Naive thymus-derived CD8-positive, alpha-beta T cell (primary cell): ENCODE data around the gene DNAJC7. TPM values are rescaled to one million over a fixed set of nuclear protein-coding genes. Genes with fewer than 3 reads are reported as not detected.
"Not testable (repeated sequence)": the region's sequence is repeated elsewhere in the genome, so short reads cannot be mapped to it uniquely, and the experiment has no call there.

Source experiments
- ATAC-seq, 2 donors: fragments of 150-1000 bp; cut with Tn5 transposase in 1 of 2; sonication (Bioruptor Pico), chemical (Tn5 transposase) in 1 of 2; 1 replicate in 1 of 2; 2 replicates in 1 of 2; pipeline ENCODE4 v1.10.0; 2021; ENCODE audit warnings: mild to moderate bottlenecking in 2 of 2, moderate library complexity in 2 of 2
- POLR2A ChIA-PET: fragments of 350-600 bp; sonication (Branson Sonifier 250); formaldehyde crosslinking; loops from one replicate; lab custom pipeline; 2021; ENCODE audit warnings: antibody characterized with exemption; lab: Charles Lee
- DNase-seq, 10 donors: peaks; one replicate each; pipeline versions ENCODE4 v3.0.0 to v3.0.0-alpha.2; 2020 to 2022
- H3K27ac Mint-ChIP-seq, 10 donors: one replicate each; pipeline ENCODE4 v1.8.0; 2020 to 2022; ENCODE audit warnings: mild to moderate bottlenecking in 10 of 10, mixed read lengths in 10 of 10, moderate library complexity in 4 of 10, inconsistent platforms in 1 of 10
- H3K27me3 Mint-ChIP-seq, 5 donors: one replicate each; pipeline ENCODE4 v1.8.0; 2021 to 2022; ENCODE audit warnings: mixed read lengths in 5 of 5
- H3K36me3 Mint-ChIP-seq, 3 donors: one replicate each; pipeline ENCODE4 v1.8.0; 2020 to 2022; ENCODE audit warnings: mixed read lengths in 3 of 3, mild to moderate bottlenecking in 2 of 3, inconsistent platforms in 1 of 3
- H3K4me1 Mint-ChIP-seq, 4 donors: one replicate each; pipeline ENCODE4 v1.8.0; 2021 to 2022; ENCODE audit warnings: mixed read lengths in 4 of 4
- H3K4me3 Mint-ChIP-seq, 10 donors: one replicate each; pipeline ENCODE4 v1.8.0; 2020 to 2022; ENCODE audit warnings: mild to moderate bottlenecking in 10 of 10, mixed read lengths in 10 of 10, moderate library complexity in 6 of 10, inconsistent platforms in 1 of 10
- H3K9me3 Mint-ChIP-seq, 9 donors: one replicate each; pipeline ENCODE4 v1.8.0; 2020 to 2022; ENCODE audit warnings: mixed read lengths in 9 of 9, mild to moderate bottlenecking in 3 of 9, inconsistent platforms in 1 of 9, moderate library complexity in 1 of 9
- polyA plus RNA-seq, 3 donors: library from polyadenylated mRNA; unstranded; fragments of 300-500 nt; fragmentation: Illumina TruSeq; gene quantifications; one replicate each; pipeline ENCODE4 v1.2.3, GENCODE V29; 2021
- total RNA-seq, 8 experiments: library from RNA in 2 of 8; stranded (reverse) in 2 of 8; gene quantifications; one replicate each; pipeline ENCODE4 v1.2.3 and lab custom pipeline; 2021 to 2026

The DNAJC7 gene
- total and polyA plus RNA-seq, 5 experiments from 2014 or later, result 63.6 to 129 (median 70.1) TPM

- Mint-ChIP-seq H3K36me3 (no peaks in the 10 kb centered on the region), H3K4me1 (peaks cover under 1 to 9% (median 6%) of the 10 kb centered on the region in 4 donors), H3K27ac (no peak overlapping the region), H3K4me3 (no peak overlapping the region), H3K9me3 (no peaks in the 10 kb centered on the region), H3K27me3 (peaks cover 0 to 3% (median 0%) of the 10 kb centered on the region in 5 donors)
- POLR2A ChIA-PET, result no interaction called here
- ATAC-seq, result no peak
- DNase-seq, result no peak
These were observed 81.6 kb downstream of the DNAJC7 start for GRCh38 chr17:41935641-41936040.

DNA sequence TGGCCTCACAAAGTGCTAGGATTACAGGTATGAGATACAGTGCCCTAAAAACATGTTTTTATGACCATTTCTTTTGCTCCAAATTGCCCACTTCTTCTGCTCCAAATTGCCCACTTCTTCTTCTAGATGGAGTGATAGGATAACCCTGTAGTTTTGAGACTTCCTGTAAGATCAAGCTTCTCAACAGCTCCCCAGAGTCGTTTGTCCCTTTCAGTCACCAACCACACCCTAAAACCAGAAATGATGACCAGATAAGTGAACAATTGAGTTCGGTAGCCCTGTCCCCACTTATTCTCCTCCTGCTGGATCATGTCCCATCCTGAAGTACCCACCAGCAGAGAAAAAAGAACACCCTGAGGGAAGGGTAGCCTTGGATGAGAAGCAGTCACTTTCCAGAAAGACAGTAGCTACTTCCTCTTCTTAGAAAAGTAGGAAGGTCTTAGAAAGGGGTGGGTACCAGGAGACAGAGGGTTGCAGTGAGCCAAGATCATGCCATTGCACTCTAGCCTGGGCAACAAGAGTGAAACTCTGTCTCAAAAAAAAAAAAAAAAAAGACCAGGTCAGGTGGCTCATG lies 84.3 kb downstream of the DNAJC7 start:
- ATAC-seq, result no peak
- Mint-ChIP-seq H3K4me3 (peak overlapping the region in 1 of 10 donors; percentile 19), H3K27me3 (no peaks in the 10 kb centered on the region), H3K36me3 (no peaks in the 10 kb centered on the region), H3K27ac (peak overlapping the region in 8 of 10 donors; percentile 2 to 83 (median 30)), H3K4me1 (peaks cover 12 to 27% (median 26%) of the 10 kb centered on the region in 4 donors), H3K9me3 (no peaks in the 10 kb centered on the region)
- POLR2A ChIA-PET, result interaction anchor here (1.4 kb wide), 1 partner anchor 14 kb away, joined by 4 read pairs; the partner anchor contains the start of gene ACLY
- DNase-seq, result no peak

GRCh38 chr17:41931715-41932114 lies 85.5 kb downstream of the DNAJC7 start:
- H3K27me3 Mint-ChIP-seq, DNase-seq, ATAC-seq, H3K36me3 Mint-ChIP-seq, H3K9me3 Mint-ChIP-seq: not testable (repeated sequence)
- H3K4me1 Mint-ChIP-seq, result peaks cover 12 to 27% (median 26%) of the 10 kb centered on the region in 4 donors
- peak overlapping the region in 1 of 10 donors; percentile 4 for H3K4me3 Mint-ChIP-seq
- POLR2A ChIA-PET, result interaction anchor here (1.4 kb wide), 1 partner anchor 13 kb away, joined by 4 read pairs; the partner anchor contains the start of gene ACLY
- peak overlapping the region in 7 of 10 donors; percentile 43 to 99 (median 98) for H3K27ac Mint-ChIP-seq

GRCh38 chr17:41930833-41931156 lies 86.4 kb downstream of the DNAJC7 start:
- peak overlapping the region; percentile 91 to 98 (median 96) for H3K4me3 Mint-ChIP-seq
- H3K27ac Mint-ChIP-seq, result peak overlapping the region; percentile 95 to 99 (median 98)
- H3K36me3 Mint-ChIP-seq, result not testable (repeated sequence)

DNA sequence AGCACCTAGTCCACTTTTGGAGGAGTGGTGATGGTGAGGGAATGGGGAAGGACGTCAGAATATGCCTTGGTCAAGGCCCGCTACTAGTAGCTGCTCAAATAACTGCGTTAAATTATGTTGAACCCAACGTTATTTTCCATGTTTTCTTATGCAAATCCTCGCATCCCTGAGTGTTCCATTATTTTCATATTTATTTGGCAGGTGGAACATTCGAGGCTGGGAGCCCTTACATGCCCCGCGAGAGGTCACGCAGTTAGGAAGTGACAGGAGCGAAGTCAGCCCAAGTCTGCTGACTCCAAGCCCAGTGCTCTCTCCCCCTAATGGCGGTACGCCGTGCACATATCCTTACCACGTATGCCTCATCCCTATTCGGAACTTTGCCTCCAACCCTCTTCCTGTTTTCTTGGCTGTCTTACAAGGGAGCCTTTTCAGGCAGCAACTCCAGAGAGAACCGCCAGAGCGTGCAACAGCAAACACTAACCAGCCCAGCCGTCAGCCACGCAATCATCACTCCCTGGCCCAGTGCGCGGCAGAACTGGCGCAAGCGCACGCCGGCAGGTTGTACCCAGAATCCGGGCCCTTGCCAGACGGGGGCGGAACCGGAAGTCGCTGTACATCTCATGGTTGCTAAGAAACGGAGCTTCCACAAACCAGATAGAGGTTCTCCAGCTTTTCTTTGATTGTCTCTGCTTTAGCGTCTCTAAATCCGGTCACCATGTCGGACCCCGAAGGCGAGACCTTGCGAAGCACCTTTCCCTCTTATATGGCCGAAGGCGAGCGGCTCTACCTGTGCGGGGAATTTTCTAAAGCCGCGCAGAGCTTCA lies 87.0 kb downstream of the DNAJC7 start, which contains the start of gene ODAD4:
Gene ODAD4, plus strand, starts transcription at position 609 of the 824 bp plus-strand sequence. Its CDS starts 107 bp downstream, at position 716.
- Mint-ChIP-seq H3K27ac (peak within 1 kb of the TSS; percentile 95 to 99 (median 98)), H3K9me3 (no peaks in the 10 kb centered on the region), H3K27me3 (no peaks in the 10 kb centered on the region), H3K4me3 (peak within 1 kb of the TSS; percentile 91 to 98 (median 96)), H3K36me3 (no peaks in the 10 kb centered on the region), H3K4me1 (peaks cover 14 to 28% (median 26%) of the 10 kb centered on the region in 4 donors)
- peak; percentile 92 to 97 (median 96) for DNase-seq
- POLR2A ChIA-PET, result interaction anchor here (1.0 to 2.8 kb wide), 12 partner anchors 9 to 241 kb away, joined by 3 to 37 read pairs (median 6); partner anchors contain the start of genes ACLY, CNP, DNAJC7 and EIF1
- peak; percentile 97 to 98 for ATAC-seq

More at GRCh38 chr17:41930833-41931156, 86.4 kb downstream of the DNAJC7 start:
- POLR2A ChIA-PET, result interaction anchor here (0.6 to 2.8 kb wide), 13 partner anchors 9 to 308 kb away, joined by 3 to 37 read pairs (median 6); partner anchors contain the start of genes ACLY, CNP, DNAJC7 and EIF1
- not testable (repeated sequence) for H3K27me3 Mint-ChIP-seq, H3K9me3 Mint-ChIP-seq, DNase-seq
- ATAC-seq, result peak; percentile 62 to 67
- H3K4me1 Mint-ChIP-seq, result peaks cover 12 to 28% (median 26%) of the 10 kb centered on the region in 4 donors

- Mint-ChIP-seq H3K36me3 (no peaks in the 10 kb centered on the region), H3K27ac (peak overlapping the region in 8 of 10 donors; percentile 42 to 99 (median 98)), H3K4me1 (peaks cover 14 to 28% (median 26%) of the 10 kb centered on the region in 4 donors), H3K9me3 (no peaks in the 10 kb centered on the region), H3K4me3 (peak overlapping the region in 9 of 10 donors; percentile 13 to 98 (median 96)), H3K27me3 (no peaks in the 10 kb centered on the region)
- POLR2A ChIA-PET, result interaction anchor here (0.6 to 2.8 kb wide), 8 partner anchors 7 to 241 kb away, joined by 3 to 37 read pairs (median 4); partner anchors contain the start of genes ACLY, CNP and NKIRAS2
- DNase-seq (no peak), ATAC-seq (no peak)
These were observed 88.5 kb downstream of the DNAJC7 start for GRCh38 chr17:41928693-41929251.

Other genes starting within 250 kb of the DNAJC7 start
- gene JUP, start 230.7 kb downstream of the DNAJC7 start, total RNA-seq, result 1 to 10 TPM; 4.0 to 4.7 TPM
- gene JUP, start 230.7 kb downstream of the DNAJC7 start, polyA plus RNA-seq, result under 1 TPM; 0.14 to 0.55 (median 0.30) TPM
- 1 to 10 TPM; 4.4 to 6.0 TPM for gene P3H4, start 205.5 kb downstream of the DNAJC7 start, total RNA-seq
- 1 to 10 TPM; 4.0 to 6.2 (median 5.8) TPM for gene P3H4, start 205.5 kb downstream of the DNAJC7 start, polyA plus RNA-seq
- gene FKBP10, start 204.4 kb downstream of the DNAJC7 start, total RNA-seq, result not detected
- not detected for gene FKBP10, start 204.4 kb downstream of the DNAJC7 start, polyA plus RNA-seq
- gene NT5C3B, start 181.2 kb downstream of the DNAJC7 start, total RNA-seq, result 10 to 100 TPM; 51.3 to 54.0 TPM
- gene NT5C3B, start 181.2 kb downstream of the DNAJC7 start, polyA plus RNA-seq, result 10 to 100 TPM; 38.4 to 64.7 (median 41.5) TPM
- not detected for gene KLHL10, start 179.6 kb downstream of the DNAJC7 start, total RNA-seq
- gene KLHL10, start 179.6 kb downstream of the DNAJC7 start, polyA plus RNA-seq, result under 1 TPM in 1 of 3 donors, not detected in 2; 0.09 TPM
- gene KLHL11, start 152.0 kb downstream of the DNAJC7 start, total RNA-seq, result 10 to 100 TPM; 21.6 to 22.6 TPM
- 1 to 10 TPM; 5.0 to 6.3 (median 5.4) TPM for gene KLHL11, start 152.0 kb downstream of the DNAJC7 start, polyA plus RNA-seq
- gene ACLY, start 98.5 kb downstream of the DNAJC7 start, total RNA-seq, result 10 to 100 TPM; 69.9 to 79.3 TPM
- 10 to 100 TPM; 42.7 to 61.3 (median 50.1) TPM for gene ACLY, start 98.5 kb downstream of the DNAJC7 start, polyA plus RNA-seq
- not detected for gene ODAD4, start 86.8 kb downstream of the DNAJC7 start, total RNA-seq
- under 1 TPM in 2 of 3 donors, not detected in 1; 0.08 to 0.09 TPM for gene ODAD4, start 86.8 kb downstream of the DNAJC7 start, polyA plus RNA-seq
- 10 to 100 TPM; 30.6 to 34.1 TPM for gene CNP, start 50.6 kb downstream of the DNAJC7 start, total RNA-seq
- 10 to 100 TPM; 27.0 to 33.6 (median 27.5) TPM for gene CNP, start 50.6 kb downstream of the DNAJC7 start, polyA plus RNA-seq
- 10 to 100 TPM; 19.1 to 19.2 TPM for gene NKIRAS2, start 2.7 kb upstream of the DNAJC7 start, total RNA-seq
- 10 to 100 TPM; 20.5 to 30.2 (median 21.9) TPM for gene NKIRAS2, start 2.7 kb upstream of the DNAJC7 start, polyA plus RNA-seq
- under 1 TPM; 0.52 to 0.94 TPM for gene C17orf113, start 33.2 kb upstream of the DNAJC7 start, total RNA-seq
- gene C17orf113, start 33.2 kb upstream of the DNAJC7 start, polyA plus RNA-seq, result under 1 TPM; 0.09 to 0.33 (median 0.13) TPM
- under 1 TPM; 0.18 to 0.36 TPM for gene ZNF385C, start 81.0 kb upstream of the DNAJC7 start, total RNA-seq
- gene ZNF385C, start 81.0 kb upstream of the DNAJC7 start, polyA plus RNA-seq, result under 1 TPM in 2 of 3 donors, not detected in 1; 0.09 to 0.10 TPM
- gene DHX58, start 95.3 kb upstream of the DNAJC7 start, total RNA-seq, result 10 to 100 TPM; 53.1 to 57.3 TPM
- gene DHX58, start 95.3 kb upstream of the DNAJC7 start, polyA plus RNA-seq, result 10 to 100 TPM in 2 of 3 donors, 1 to 10 TPM in 1; 7.3 to 21.7 (median 13.6) TPM
- gene KAT2A, start 103.9 kb upstream of the DNAJC7 start, total RNA-seq, result 10 to 100 TPM; 65.3 to 73.3 TPM
- gene KAT2A, start 103.9 kb upstream of the DNAJC7 start, polyA plus RNA-seq, result 10 to 100 TPM in 1 of 3 donors, 1 to 10 TPM in 2; 5.1 to 11.8 (median 8.8) TPM
- gene HSPB9, start 105.4 kb upstream of the DNAJC7 start, total RNA-seq, result not detected
- not detected for gene HSPB9, start 105.4 kb upstream of the DNAJC7 start, polyA plus RNA-seq
- 10 to 100 TPM; 63.6 to 73.5 TPM for gene RAB5C, start 137.6 kb upstream of the DNAJC7 start, total RNA-seq
- gene RAB5C, start 137.6 kb upstream of the DNAJC7 start, polyA plus RNA-seq, result 10 to 100 TPM; 57.3 to 88.4 (median 60.6) TPM
- under 1 TPM; 0.11 to 0.18 TPM for gene KCNH4, start 163.7 kb upstream of the DNAJC7 start, total RNA-seq
- gene KCNH4, start 163.7 kb upstream of the DNAJC7 start, polyA plus RNA-seq, result not detected
- gene HCRT, start 168.0 kb upstream of the DNAJC7 start, total RNA-seq, result not detected
- gene HCRT, start 168.0 kb upstream of the DNAJC7 start, polyA plus RNA-seq, result not detected
- 10 to 100 TPM; 25.8 to 29.6 TPM for gene GHDC, start 177.1 kb upstream of the DNAJC7 start, total RNA-seq
- gene GHDC, start 177.1 kb upstream of the DNAJC7 start, polyA plus RNA-seq, result 10 to 100 TPM; 15.3 to 21.5 (median 17.3) TPM